ENCODE results near the gene PRDM15. TPM values are rescaled to one million over a fixed set of nuclear protein-coding genes. Genes with fewer than 3 reads are reported as not detected.

PRDM15 gene
- 10 to 100 TPM; 12.2 to 13.0 TPM for total RNA-seq

DNA sequence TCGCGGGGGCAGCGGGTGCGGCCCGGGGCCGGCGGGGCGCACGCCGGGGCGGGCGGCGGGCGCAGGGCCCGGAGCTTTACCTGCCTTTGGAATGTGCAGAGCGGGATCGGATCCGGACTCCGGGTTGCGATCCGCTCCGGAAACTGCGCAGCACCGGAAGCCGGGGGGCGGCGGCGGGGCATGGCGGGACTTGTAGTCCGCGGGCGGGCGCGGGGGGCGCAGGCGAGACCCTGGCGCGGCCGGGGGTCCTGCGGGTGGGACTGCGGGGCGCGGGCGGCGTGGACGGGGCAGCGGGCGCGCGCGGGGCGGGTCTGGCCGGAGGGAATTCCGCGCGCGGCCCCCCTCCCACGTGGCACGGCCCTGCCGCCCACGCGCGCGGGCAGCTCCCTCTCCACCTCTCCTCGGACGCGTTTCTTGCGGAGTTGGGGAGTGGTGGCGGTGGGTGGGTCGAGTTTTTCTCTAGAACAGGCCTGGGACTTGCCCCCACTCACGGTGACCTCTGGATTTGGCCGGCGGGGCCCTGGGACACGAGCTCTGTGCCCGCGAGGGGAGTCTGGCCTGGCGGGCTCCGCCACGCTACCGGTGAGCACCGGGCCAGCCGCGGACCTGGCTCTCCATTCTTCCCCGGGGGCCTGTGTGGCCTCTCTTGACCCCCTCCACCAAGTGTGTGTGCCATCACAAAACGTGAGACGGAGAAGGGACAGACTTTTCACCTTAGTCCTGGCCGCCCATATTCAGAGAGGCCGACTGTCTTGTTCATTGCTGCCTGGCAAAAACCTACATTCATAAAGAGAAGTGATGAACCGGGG lies at the start of gene PRDM15:
TSS of gene PRDM15 (minus strand) at position 155 of the 809 bp plus-strand sequence. CDS start 18,981 bp downstream, outside the sequence.
- POLR2A ChIA-PET = interaction anchor here (0.5 to 1.6 kb wide), 9 partner anchors 16 to 355 kb away, joined by 3 to 5 read pairs (median 3); partner anchors contain the start of gene ZBTB21
- CTCF ChIA-PET = interaction anchor here (0.7 to 1.7 kb wide), 6 partner anchors 17 to 238 kb away, joined by 3 to 5 read pairs (median 4); partner anchors contain the start of gene ZBTB21

DNA sequence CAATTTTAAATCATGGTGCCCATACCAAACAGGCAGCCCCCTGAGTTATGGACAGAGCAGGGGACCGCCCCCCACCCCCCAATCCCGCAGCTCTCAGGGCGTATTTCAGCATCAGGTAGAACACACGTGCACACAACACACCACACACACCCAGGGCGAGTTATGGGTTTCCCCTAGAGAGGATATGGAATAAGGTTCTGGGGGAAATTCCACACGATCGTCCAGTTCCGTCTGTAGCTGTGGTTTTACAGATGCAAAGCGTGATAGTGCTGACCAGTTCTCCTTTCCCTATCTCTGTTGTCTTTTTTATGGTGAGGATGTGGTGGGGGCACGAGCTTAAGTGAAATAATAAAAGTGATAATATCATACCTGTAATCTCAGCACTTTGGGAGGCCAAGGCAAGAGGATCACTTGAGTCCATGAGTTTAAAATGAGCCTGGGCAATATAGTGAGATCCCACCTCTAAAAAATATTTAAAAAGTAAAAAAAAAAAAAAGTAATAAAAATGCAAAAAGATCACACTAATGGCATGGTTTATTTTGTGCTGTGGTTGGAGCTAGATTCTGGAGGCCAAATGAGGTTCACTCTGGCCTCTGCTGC lies 49.6 kb upstream of the PRDM15 start:
- POLR2A ChIA-PET = interaction anchor here (0.5 to 0.7 kb wide), 3 partner anchors 64 to 152 kb away, joined by 3 to 5 read pairs (median 4); no protein-coding TSS in a partner anchor

DNA sequence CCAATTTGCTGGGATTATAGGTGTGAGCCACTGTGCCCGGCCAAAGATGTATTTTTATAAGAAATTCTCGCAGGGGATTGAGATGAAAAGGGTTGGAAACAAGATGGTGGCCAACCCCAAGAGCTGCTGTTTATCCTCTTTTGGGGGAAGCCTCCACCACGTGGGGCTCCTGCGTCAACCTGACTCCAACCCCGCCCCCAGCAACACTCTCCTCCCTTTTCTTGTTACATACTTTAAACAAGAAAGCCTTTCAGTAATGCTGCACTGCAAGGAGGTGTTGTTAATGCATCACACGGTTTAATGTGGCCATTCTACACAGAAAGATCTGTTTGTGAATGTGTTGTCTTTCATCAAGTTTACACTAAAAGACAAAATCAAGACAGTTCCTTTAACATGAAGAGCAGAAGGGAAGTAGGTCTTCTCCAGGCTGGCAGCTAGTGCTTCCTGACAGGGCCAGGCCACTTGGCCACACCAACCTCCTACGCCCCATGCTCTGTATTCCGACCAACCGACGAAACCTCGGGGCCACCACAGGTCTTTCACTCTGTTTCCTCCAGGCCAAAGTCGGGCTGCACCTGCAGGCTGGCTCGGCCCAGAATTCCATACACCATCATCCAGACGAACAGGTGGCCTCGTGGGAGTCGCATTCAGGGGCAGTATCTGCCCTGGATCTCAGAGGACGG lies 48.7 kb upstream of the PRDM15 start:
- CTCF ChIA-PET = no interaction called here
- POLR2A ChIA-PET = interaction anchor here (0.5 kb wide), 1 partner anchor 63 kb away, joined by 3 read pairs; no protein-coding TSS in a partner anchor

More for the DNA sequence above, 49.6 kb upstream of the PRDM15 start:
- CTCF ChIA-PET = interaction anchor here (0.8 kb wide), 1 partner anchor 8 kb away, joined by 3 read pairs; no protein-coding TSS in a partner anchor

DNA sequence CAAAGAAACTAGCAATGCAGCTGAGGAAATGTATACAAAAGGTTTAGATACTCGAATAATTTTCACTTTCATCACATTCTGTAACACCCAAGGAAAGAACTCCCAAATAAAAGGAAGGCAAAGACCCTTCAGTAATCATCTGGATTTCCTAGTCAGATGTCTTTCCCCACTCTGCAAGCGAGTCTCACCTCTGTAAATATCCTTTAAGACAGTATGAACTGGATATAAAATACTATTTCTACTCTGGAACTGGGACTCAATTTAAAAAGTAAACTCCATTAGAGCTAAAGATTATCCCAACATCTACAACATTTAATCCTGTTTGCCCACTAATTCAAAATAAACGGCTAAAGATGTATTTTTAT lies 47.6 kb upstream of the PRDM15 start:
- POLR2A ChIA-PET = interaction anchor here (0.7 kb wide), 1 partner anchor 519 kb away, joined by 4 read pairs; no protein-coding TSS in a partner anchor
- CTCF ChIA-PET = no interaction called here

DNA sequence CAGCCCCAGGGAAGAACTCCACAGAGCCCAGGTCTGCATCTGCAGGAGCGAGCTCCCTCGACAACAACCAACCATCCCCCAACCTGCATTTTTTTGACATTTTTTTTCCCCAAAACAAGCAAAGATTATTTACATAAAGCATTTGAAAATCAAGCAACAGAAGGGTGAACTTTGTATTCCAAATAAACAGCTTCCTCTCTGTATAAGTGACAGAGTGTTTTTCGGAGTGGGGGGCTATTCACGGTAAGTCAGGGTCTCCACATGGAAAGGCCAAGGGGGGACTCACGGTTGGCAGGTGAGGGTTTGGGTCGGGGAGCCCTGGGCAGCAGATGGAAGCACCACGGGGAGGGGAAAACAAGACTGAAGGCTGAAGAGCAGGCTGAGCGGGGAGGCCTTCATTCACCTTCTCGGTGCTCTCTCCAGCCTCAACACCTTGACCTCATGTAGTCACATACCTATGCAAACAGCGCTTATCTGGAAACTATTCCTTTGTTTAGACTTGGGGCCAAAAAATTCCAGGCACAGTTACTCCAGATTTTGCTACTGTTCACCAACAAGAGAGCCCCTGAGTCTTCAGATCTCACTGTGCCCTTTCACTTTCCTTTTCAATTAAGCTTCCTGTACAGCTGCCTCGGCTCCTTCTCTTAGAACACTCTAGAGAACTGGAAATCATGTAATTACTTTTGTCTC lies 47.1 kb upstream of the PRDM15 start:
- CTCF ChIA-PET = interaction anchor here (1.0 kb wide), 1 partner anchor 24 kb away, joined by 3 read pairs; no protein-coding TSS in a partner anchor
- POLR2A ChIA-PET = interaction anchor here (0.7 kb wide), 1 partner anchor 519 kb away, joined by 4 read pairs; no protein-coding TSS in a partner anchor

DNA sequence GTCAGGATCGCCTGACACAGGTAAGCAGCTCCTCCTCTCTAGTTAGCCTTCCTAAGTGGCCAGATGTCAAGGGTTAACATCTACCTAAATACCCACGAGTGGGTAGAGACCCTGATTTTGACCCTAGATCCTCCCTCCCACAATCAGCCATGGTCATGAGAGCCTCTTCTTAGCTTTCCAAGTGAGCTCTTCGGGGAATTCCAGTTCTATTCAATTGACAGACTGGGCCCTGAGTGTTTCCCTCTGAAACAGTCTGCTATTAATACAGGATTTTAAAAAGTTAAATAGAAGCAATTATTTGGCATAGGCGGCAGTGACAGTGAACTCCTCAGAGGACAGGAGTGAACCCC lies 46.6 kb upstream of the PRDM15 start:
- CTCF ChIA-PET = interaction anchor here (1.0 kb wide), 1 partner anchor 23 kb away, joined by 3 read pairs; no protein-coding TSS in a partner anchor
- POLR2A ChIA-PET = interaction anchor here (0.7 kb wide), 1 partner anchor 45 kb away, joined by 5 read pairs; no protein-coding TSS in a partner anchor

DNA sequence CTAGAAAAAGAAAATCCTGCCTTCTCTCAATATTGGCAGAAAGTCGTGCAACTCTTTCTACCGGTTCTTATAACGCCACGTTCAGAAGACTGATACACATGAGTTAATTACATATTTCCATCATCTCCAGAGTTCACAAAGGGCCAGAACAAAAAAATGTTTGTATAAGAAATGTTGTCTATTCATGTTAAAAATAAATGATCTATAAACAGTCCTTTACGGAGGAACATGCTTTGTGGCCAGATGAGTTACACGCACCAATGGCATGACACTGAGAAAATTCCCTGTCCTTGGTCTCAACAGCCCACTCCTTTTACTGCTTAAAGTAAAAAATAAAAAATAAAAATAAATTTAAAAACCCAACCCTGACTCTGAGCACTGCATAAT lies 45.2 kb upstream of the PRDM15 start:
- POLR2A ChIA-PET = interaction anchor here (1.4 kb wide), 1 partner anchor 86 kb away, joined by 4 read pairs; the partner anchor contains the start of gene ZBTB21
- CTCF ChIA-PET = interaction anchor here (0.6 kb wide), 1 partner anchor 293 kb away, joined by 4 read pairs; no protein-coding TSS in a partner anchor

GRCh38 chr21:41923631-41924367 lies 44.7 kb upstream of the PRDM15 start:
- CTCF ChIA-PET = interaction anchor here (0.6 to 1.2 kb wide), 3 partner anchors 81 to 294 kb away, joined by 3 to 4 read pairs (median 3); no protein-coding TSS in a partner anchor
- POLR2A ChIA-PET = interaction anchor here (1.2 to 1.4 kb wide), 2 partner anchors 45 to 86 kb away, joined by 3 to 4 read pairs; partner anchors contain the start of genes PRDM15 and ZBTB21

DNA sequence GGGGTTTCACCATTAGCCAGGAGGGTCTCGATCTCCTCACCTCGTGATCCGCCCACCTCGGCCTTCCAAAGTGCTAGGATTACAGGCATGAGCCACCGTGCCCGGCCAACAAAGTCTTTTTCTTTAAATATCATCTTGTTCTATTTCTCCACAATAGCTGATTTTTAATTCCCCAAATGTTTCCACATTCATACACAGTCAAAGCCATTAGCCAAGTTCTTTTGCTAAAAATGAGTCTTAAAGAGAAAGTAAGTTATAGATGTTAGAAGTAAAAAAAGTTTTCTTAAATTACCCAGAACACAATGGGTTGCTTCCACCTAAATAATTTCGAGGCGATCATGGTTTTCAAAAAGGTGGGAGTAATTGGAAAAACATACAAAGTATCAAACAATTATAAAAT lies 44.0 kb upstream of the PRDM15 start:
- ChIA-PET CTCF (interaction anchor here (0.9 to 1.2 kb wide), 2 partner anchors 82 to 107 kb away, joined by 3 read pairs; no protein-coding TSS in a partner anchor), POLR2A (interaction anchor here (1.2 to 1.4 kb wide), 2 partner anchors 44 to 87 kb away, joined by 3 to 4 read pairs; partner anchors contain the start of genes PRDM15 and ZBTB21)

- CTCF ChIA-PET = no interaction called here
- POLR2A ChIA-PET = no interaction called here
Observed at GRCh38 chr21:41921021-41921420, 41.9 kb upstream of the PRDM15 start.

GRCh38 chr21:41920476-41920875 lies 41.3 kb upstream of the PRDM15 start:
- POLR2A ChIA-PET = no interaction called here
- CTCF ChIA-PET = interaction anchor here (0.6 kb wide), 1 partner anchor 8 kb away, joined by 3 read pairs; no protein-coding TSS in a partner anchor

DNA sequence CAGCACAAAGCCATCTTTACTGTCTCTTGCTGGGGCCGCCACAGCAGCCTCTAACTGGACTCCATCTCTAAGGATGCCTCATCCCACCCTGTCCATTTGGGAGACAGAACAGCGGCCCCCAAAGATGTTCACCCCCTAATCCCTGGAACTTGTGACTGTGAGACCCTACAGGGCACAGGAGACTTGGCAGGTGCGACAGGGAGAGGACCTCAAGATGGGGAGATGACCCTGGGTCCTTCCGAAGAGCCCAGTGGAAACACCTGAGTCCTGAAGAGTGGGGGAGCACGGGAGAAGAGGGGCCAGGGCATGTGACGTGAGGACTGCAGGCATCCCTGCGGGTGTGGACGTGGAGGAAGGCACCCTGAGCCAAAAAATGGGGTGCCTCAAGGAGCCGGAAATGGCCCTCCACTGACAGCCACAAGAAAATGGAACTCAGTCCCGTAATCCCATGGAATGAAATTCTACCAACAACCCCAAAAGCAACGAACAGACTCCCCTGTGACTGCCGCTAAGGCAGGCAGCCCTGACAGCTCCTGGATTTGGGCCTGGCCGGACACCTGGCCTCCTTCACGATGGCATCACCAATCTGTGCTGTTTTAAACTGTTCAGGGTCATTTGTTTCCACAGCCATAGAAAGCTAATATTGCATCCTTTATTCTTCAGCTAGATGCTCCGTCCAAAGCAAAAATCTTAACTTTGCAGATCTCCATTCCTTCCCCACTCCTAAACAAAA lies 40.7 kb upstream of the PRDM15 start:
- POLR2A ChIA-PET = no interaction called here
- CTCF ChIA-PET = interaction anchor here (0.6 kb wide), 1 partner anchor 9 kb away, joined by 3 read pairs; no protein-coding TSS in a partner anchor

- CTCF ChIA-PET = no interaction called here
- POLR2A ChIA-PET = no interaction called here
Observed at GRCh38 chr21:41918561-41919358, 39.6 kb upstream of the PRDM15 start.

- ChIA-PET CTCF (no interaction called here), POLR2A (no interaction called here)
Observed at GRCh38 chr21:41917531-41917930, 38.4 kb upstream of the PRDM15 start.

DNA sequence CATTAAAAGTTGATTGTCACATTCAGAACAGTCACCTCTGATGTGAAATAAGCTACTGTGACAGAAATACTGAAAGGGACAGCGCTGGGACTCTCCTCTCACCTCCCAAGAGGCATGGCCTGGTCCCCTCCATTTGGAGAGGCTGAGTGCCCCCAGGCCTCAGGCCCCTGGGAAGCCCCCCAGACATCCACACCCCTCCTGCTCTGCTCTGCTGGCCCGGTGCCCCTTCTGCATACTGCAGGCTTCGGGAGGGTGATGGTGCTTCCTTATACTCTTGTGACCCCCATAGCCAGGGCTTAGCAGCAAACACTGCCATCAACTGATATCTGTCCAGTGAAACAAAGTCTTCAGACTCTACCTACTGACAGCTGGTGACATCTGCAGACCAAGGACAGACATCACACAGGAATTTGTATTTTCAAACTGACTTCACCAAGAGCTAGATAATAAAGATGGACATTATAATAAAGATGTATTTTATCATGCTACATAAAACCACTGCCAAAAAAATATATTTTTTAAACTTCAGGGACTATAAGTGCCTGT lies 37.8 kb upstream of the PRDM15 start:
- POLR2A ChIA-PET = no interaction called here

GRCh38 chr21:41914965-41915364 lies 35.8 kb upstream of the PRDM15 start:
- CTCF ChIA-PET = no interaction called here
- POLR2A ChIA-PET = no interaction called here

More for the DNA sequence above, 37.8 kb upstream of the PRDM15 start:
- CTCF ChIA-PET = no interaction called here
